Breast epithelium (tissue), 3 donors: ENCODE results near the gene RNU6-9.

ENCODE experiments used
- CTCF ChIP-seq, 3 donors: fragments of 450-650 bp; IDR thresholded peaks; one replicate each; pipeline ENCODE4 v1.5.1; 2016 to 2017; ENCODE audit warnings: antibody characterized with exemption in 3 of 3, mild to moderate bottlenecking in 3 of 3, moderate library complexity in 3 of 3
- POLR2A ChIP-seq: fragments of 450-650 bp; IDR thresholded peaks from one replicate; pipeline ENCODE4 v1.6.1; 2016; ENCODE audit warnings: antibody characterized with exemption, mild to moderate bottlenecking, moderate library complexity

GRCh38 chr19:863315-863620, 30.0 kb upstream of the RNU6-9 start:
- TF ChIP-seq CTCF (IDR thresholded peaks at IDR 0.05) (no peak), POLR2A (no peak)
